Small intestine (tissue), 7 donors: ENCODE measurements around the gene CYP2F1. TPM values are rescaled to one million over a fixed set of nuclear protein-coding genes. Genes with fewer than 3 reads are reported as not detected.

ENCODE experiments used
- DNase-seq, 2 donors: peaks; one replicate each; pipeline versions ENCODE4 v3.0.0 to v3.0.0-alpha.2; 2013
- FAIRE-seq: peaks from 2 replicates; lab custom pipeline; 2012; peaks lifted over from hg19 to GRCh38; lab: Jason Lieb, UNC
- H3K27ac ChIP-seq, 3 donors: one replicate each; pipeline ENCODE4 v1.5.1; 2013; ENCODE audit warnings: low read length in 2 of 3, mild to moderate bottlenecking in 2 of 3, control low read depth in 1 of 3, inconsistent platforms in 1 of 3, low read depth in 1 of 3, moderate library complexity in 1 of 3
- H3K27me3 ChIP-seq, 3 donors: one replicate each; pipeline ENCODE4 v1.6.1; 2013; ENCODE audit warnings: low read length in 3 of 3, inconsistent platforms in 1 of 3; ENCODE audit not compliant: control insufficient read depth in 3 of 3, insufficient read depth in 3 of 3
- H3K36me3 ChIP-seq, 3 donors: one replicate each; pipeline ENCODE4 v1.6.1; 2013; ENCODE audit warnings: low read length in 3 of 3, inconsistent platforms in 1 of 3, low read depth in 1 of 3, mild to moderate bottlenecking in 1 of 3, moderate library complexity in 1 of 3; ENCODE audit not compliant: control insufficient read depth in 3 of 3, insufficient read depth in 2 of 3
- H3K4me1 ChIP-seq, 3 donors: one replicate each; pipeline ENCODE4 v1.6.1; 2013; ENCODE audit warnings: low read length in 2 of 3, inconsistent platforms in 1 of 3, low read depth in 1 of 3, mild to moderate bottlenecking in 1 of 3, moderate library complexity in 1 of 3; ENCODE audit not compliant: control insufficient read depth in 3 of 3, insufficient read depth in 2 of 3
- H3K4me3 ChIP-seq, 3 donors: one replicate each; pipeline ENCODE4 v1.5.1; 2013; ENCODE audit warnings: low read length in 3 of 3, control low read depth in 1 of 3, inconsistent platforms in 1 of 3, low read depth in 1 of 3, mild to moderate bottlenecking in 1 of 3, moderate library complexity in 1 of 3
- H3K9me3 ChIP-seq, 2 donors: one replicate each; pipeline ENCODE4 v1.6.1; 2013; ENCODE audit warnings: low read depth in 1 of 2, low read length in 1 of 2; ENCODE audit not compliant: control insufficient read depth in 2 of 2, insufficient read depth in 1 of 2
- WGBS, 3 donors: extraction: QIAGEN DNeasy Blood & Tissue Kit; methylation state at CpG; one replicate each; pipeline ENCODE4 v1.1.7; 2013; 5-methylcytosine and 5-hydroxymethylcytosine counted together
- polyA plus RNA-seq, 4 donors: library from polyadenylated mRNA; stranded (reverse) in 3 of 4; unstranded in 1 of 4; fragments of 200-250 nt in 3 of 4; fragments of 120-200 nt in 1 of 4; gene quantifications; one replicate each; pipeline versions ENCODE4 v1.2.1 to v1.2.3, GENCODE V29; 2013
- donor health status: healthy with polysubstance abuse.
- donor health status: control.
- donor health status: control.
- donor health status: Bipolar disorder and iron deficiency.
- donor health status: healthy.

The CYP2F1 gene
- polyA plus RNA-seq, 4 donors = 0.18 TPM; not detected in 3

DNA sequence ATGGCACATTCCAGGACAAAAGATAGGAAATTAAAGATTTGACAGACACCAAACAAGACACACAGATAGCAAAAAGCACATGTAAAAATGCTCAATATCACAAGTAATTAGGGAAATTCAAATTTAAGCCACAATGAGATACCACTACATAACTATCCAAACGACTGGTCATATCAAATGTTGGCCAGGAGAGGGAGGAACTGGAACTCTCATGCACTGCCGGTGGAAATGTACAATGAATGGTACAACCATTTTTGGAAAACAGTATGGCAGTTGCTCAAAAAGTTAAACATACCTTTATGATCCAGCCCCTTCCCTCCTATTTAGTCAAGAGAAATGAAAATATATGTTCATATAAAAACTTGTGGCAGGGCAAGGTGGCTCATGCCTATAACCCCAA, 42.0 kb downstream of the CYP2F1 start:
- H3K4me1 ChIP-seq = peaks cover 0 to 23% (median 0%) of the 10 kb centered on the region in 3 donors
- DNase-seq = no peak
- WGBS, 3 donors = 80 to 82% (median 81%) methylated on average over 2 of the region's 2 CpGs
- peaks cover 0 to 6% of the 10 kb centered on the region in 2 donors for H3K9me3 ChIP-seq
- no peak overlapping the region for H3K4me3 ChIP-seq
- no peak overlapping the region for H3K27ac ChIP-seq
- FAIRE-seq = no peak
- H3K27me3 ChIP-seq = no peaks in the 10 kb centered on the region
- H3K36me3 ChIP-seq = no peaks in the 10 kb centered on the region

DNA sequence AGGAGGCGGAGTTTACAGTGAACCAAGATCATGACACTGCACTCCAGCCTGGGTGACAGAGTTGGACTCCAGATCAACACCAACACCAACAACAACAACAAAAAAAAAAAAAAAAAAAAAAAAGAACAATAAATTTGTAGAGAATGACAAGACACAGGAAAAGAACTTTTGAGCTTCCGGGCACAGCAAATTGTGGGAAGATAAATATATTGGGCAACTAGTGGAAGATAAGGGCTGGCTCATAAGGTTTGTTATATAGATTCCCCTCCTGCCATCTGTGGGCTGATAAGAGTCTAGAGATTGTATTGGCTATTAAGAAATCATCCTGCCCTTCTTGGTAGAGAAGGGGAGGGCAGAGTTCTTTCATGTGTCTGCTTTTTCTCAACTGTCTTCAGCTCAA, 45.6 kb downstream of the CYP2F1 start:
- FAIRE-seq (no peak), DNase-seq (peak; percentile 69 to 72)
- peaks cover 0 to 23% (median 0%) of the 10 kb centered on the region in 3 donors for H3K4me1 ChIP-seq
- H3K27ac ChIP-seq = peak overlapping the region; percentile 44 to 80 (median 48)
- WGBS, 3 donors = 46 to 69% (median 68%) methylated on average over 2 of the region's 2 CpGs
- peaks cover 0 to 9% of the 10 kb centered on the region in 2 donors for H3K9me3 ChIP-seq
- no peak overlapping the region for H3K4me3 ChIP-seq
- H3K27me3 ChIP-seq = no peaks in the 10 kb centered on the region
- H3K36me3 ChIP-seq = peaks cover 0 to 6% (median 0%) of the 10 kb centered on the region in 3 donors

DNA sequence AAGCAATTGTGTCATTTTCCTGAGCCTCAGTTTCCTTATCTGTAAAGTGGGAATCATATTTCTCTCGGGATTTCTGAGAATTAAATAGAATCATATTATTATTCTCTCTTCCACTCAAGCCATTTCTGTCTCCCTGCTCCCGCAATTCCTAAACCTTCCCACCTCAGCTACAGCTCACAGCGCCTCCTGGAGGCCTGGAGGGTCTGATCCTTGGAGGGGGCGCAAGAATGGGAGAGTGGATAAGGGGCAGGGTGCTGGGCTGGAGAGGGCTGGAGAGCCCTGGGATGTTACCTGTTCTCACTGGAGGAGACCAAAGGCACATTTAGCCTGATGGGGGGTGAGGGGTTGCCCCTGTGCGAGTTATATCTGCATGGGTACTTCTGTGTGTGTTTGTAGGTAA, 47.7 kb downstream of the CYP2F1 start:
- Histone ChIP-seq H3K36me3 (peaks cover 0 to 9% (median 0%) of the 10 kb centered on the region in 3 donors), H3K4me3 (no peak overlapping the region), H3K4me1 (peaks cover 0 to 42% (median 0%) of the 10 kb centered on the region in 3 donors), H3K27me3 (no peaks in the 10 kb centered on the region), H3K9me3 (peaks cover 0 to 5% of the 10 kb centered on the region in 2 donors), H3K27ac (no peak overlapping the region)
- DNase-seq = no peak
- 94 to 97% (median 95%) methylated on average over 5 of the region's 5 CpGs for WGBS, 3 donors
- no peak for FAIRE-seq

DNA sequence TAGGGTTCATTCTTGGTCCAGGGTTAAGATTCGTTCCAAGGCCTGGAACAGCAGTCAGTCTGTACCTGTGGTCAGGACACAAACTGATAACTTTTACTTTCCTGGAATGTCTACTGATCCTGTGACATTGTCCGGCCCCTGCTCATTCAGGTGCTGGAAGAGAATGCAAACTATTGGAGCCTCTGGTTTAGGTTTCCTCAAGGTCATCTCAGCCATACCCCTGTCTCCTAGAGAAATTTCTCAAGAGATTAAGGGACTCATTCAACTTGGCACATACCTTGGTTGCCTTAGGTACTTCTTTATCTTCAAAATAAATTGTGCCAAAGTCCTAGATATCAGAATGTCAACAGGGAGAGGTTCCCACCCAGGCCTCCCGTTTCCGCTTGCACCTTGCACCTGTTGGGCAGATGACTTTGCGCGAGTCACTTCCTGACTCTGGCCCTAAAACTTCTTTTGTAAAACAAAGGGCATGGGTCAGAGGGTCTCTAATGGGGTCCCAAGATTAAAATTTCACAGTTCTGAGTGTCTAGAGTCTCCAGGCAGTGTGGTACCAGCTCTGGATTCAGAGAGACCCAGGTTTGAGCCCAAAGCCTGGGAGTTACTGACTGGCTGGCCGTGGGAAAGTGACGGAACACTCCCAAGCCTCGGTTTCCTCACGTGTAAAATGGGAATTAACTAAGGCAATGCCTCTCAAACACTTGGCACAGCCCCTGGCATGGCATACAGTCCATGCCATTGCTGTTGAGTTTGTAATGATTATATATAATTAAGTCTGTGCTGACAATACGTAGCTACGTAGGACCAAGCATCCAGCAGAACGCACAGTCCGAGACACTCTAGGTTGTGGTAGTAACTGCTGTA, 52.9 kb downstream of the CYP2F1 start:
- Histone ChIP-seq H3K4me3 (no peak overlapping the region), H3K27ac (peak overlapping the region; percentile 78 to 90 (median 84)), H3K9me3 (peaks cover 0 to 2% of the 10 kb centered on the region in 2 donors), H3K36me3 (peaks cover 0 to 12% (median 0%) of the 10 kb centered on the region in 3 donors), H3K27me3 (no peaks in the 10 kb centered on the region), H3K4me1 (peaks cover 0 to 34% (median 0%) of the 10 kb centered on the region in 3 donors)
- WGBS, 3 donors = 32 to 68% (median 39%) methylated on average over 14 of the region's 14 CpGs
- DNase-seq (peak; percentile 93 to 97), FAIRE-seq (no peak)

DNA sequence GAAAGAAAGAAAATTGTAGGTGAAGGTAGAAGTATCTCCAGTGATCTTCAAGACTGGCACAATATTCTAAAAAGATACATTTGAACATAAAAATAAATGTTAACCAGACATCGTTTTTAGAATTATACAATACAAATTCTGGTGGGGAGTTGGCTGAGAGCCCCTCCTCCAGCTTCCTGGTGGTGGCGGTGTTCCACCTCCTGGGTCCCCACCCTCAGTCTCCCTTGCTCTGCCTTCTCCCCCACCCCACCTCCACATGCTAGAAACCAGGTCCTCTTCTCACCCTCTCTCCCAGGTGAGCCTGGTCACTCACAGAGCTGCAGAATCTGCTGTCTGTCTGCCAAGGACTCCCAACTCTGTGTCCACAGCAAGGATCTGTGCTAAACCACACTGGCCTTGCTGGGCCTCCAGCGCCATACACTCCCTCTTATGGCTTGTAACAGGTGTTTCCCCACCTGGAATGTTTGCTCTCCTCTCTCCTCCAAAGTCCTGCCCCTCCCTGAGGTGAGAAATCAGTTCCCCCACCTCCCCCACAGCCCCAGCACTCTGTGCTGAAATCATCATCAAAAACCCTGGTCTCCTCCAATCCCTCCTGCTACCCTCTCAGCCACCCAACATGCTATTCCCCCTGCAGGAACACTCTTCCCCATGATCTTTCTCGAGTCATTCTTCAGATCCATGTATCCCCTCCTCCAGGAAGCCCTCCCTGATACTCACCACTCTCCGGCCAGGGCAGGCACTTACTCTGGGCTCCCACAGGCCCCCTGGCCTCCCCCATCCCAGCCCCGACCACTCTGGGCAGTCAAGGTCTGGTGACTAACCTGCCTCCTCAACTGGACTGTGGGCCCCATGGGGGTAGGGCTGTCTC, 58.3 kb downstream of the CYP2F1 start:
- peak; percentile 43 to 70 for DNase-seq
- Histone ChIP-seq H3K4me1 (peaks cover 0 to 36% (median 2%) of the 10 kb centered on the region in 3 donors), H3K4me3 (no peak overlapping the region), H3K27ac (peak overlapping the region in 2 of 3 donors; percentile 21 to 60), H3K36me3 (peaks cover 0 to 9% (median 0%) of the 10 kb centered on the region in 3 donors), H3K27me3 (no peaks in the 10 kb centered on the region), H3K9me3 (no peaks in the 10 kb centered on the region)
- no peak for FAIRE-seq
- 48 to 54% (median 48%) methylated on average over 6 of the region's 6 CpGs for WGBS, 3 donors

DNA sequence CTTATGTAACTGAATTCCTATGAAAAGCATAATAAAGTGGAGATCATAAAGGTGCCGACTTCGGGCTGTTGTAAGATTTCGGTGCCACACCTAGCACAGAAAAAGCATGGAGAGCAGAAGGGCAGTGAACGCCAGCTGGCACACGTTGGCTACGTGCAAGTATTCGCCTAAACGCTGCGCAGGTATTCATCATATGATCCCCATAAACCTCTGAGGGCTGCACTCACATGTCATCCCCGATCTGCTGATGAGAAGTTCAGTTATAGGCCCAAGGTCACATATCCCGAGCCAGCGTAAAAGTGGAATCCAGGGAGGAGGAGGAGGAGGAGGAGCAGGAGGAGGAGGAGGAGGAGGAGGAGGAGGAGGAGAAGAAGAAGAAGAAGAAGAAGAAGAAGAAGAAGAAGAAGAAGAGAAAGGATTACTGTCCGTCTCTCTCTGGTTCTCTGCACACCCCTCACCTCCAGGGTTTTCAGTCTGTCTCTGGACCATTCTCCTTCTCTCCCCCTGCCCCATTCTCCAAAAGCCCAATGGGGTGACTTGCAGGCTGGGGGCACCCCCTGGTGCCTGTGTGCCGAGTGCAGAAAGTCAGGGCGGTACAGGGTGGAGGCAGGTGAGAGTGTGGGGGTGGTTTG, 60.2 kb downstream of the CYP2F1 start:
- Histone ChIP-seq H3K36me3 (peaks cover 0 to 9% (median 0%) of the 10 kb centered on the region in 3 donors), H3K9me3 (no peaks in the 10 kb centered on the region), H3K4me1 (peaks cover 0 to 33% (median 2%) of the 10 kb centered on the region in 3 donors), H3K27me3 (no peaks in the 10 kb centered on the region), H3K27ac (peak overlapping the region in 1 of 3 donors; percentile 80), H3K4me3 (no peak overlapping the region)
- peak; percentile 83 to 90 for DNase-seq
- FAIRE-seq = no peak
- WGBS, 3 donors = 10 to 67% (median 32%) methylated on average over 15 of the region's 15 CpGs

DNA sequence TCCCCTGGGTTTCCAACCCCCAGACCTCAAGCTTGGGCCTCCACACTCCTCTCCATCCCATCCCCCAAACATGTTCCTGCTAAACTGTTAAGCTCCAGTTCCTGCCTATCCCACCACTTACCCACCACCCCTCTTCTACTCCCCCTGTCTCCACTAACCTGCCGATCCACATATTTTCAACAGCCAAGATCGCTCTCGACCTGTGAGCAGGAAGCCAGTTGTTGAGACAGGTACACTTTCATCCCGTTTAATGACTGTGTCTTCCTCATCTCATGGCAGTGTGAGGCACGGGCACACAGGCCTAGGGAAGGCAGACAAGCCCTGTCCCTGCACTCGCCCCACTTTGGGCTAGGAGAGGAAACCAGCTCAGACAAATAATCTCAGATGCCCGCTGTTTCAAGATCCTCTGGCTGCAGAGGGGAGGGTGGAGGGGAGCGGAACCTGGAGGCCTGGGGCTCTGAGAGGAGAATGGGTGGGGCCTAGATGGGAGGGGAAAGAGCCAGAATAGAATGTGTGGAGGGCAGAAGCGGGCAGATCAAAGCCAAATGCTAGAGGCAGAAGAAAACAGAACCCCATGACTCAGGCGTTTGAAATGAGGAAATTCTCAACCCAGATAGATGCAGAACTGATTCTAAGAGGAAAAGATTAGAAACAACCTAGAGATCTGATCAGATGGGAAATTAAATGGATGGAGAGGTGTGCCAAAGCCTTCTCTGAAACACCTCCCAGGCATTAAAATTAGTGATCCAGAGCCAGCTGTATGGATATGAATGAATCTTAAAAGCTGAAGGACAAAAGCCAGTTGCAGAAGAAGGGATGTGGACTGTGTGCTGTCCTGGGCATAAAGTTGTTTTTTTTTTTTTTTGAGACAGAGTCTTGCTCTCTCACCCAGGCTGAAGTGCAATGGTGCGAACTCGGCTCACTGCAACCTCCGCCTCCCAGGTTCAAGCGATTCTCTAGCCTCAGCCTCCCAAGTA, 61.9 kb downstream of the CYP2F1 start:
- H3K36me3 ChIP-seq = peaks cover 0 to 4% (median 0%) of the 10 kb centered on the region in 3 donors
- H3K4me1 ChIP-seq = peaks cover 0 to 33% (median 2%) of the 10 kb centered on the region in 3 donors
- peak overlapping the region in 1 of 3 donors; percentile 1 for H3K4me3 ChIP-seq
- FAIRE-seq (no peak), DNase-seq (peak; percentile 78 to 89)
- peak overlapping the region in 2 of 3 donors; percentile 69 to 70 for H3K27ac ChIP-seq
- no peaks in the 10 kb centered on the region for H3K27me3 ChIP-seq
- H3K9me3 ChIP-seq = no peaks in the 10 kb centered on the region
- WGBS, 3 donors = 9 to 22% (median 18%) methylated on average over 14 of the region's 14 CpGs
